Measurements from ENCODE around the gene CHTOP. TPM values are rescaled to one million over a fixed set of nuclear protein-coding genes. Genes with fewer than 3 reads are reported as not detected.
A peak's percentile ranks its signal among the peaks of the same experiment; 100 is the strongest.

CHTOP gene
- total and polyA plus RNA-seq, 2 of the 13 experiments (the other 11 are each of a cell fraction or from before 2014, with no cell fraction given) = 38.0 to 51.9 TPM

DNA sequence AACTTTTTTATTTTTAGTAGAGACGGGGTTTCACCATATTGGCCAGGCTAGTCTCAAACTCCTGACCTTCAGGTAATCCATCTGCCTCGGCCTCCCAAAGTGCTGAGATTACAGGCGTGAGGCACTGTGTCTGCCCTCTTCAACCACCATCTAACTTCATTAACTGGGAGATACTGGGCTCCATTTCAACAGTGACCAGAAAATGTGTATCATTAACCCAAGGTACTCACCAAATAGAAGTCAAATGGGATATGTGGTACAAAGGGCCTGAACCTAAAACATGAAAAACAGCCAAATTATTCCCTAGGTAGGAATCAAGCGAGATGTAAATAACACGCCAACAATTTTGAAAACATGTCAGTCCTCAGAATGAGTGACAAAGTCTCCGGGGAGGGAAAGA, 35.7 kb downstream of the CHTOP start:
- Histone ChIP-seq H4K20me1 (ENCODE audit: insufficient read depth, low read length) (no peaks in the 10 kb centered on the region), H3K4me1 (ENCODE audit: insufficient read depth, low read length) (peaks cover 29% of the 10 kb centered on the region), H3K4me3 (replicated peaks in 1 of 3; ENCODE audit: insufficient read depth in 1 of 3, low read depth in 2 of 3, low read length in 3 of 3) (peak overlapping the region; percentile 65 to 83 (median 83)), H3K27ac (ENCODE audit: extremely low read length, insufficient read depth, low read length) (no peak overlapping the region), H3K9ac (ENCODE audit: insufficient read depth, low read depth, low read length) (peak overlapping the region; percentile 96), H3K36me3 (replicated peaks in 1 of 2; ENCODE audit: control insufficient read depth in 1 of 2, insufficient read depth in 2 of 2, low read length in 2 of 2) (peaks cover 19 to 45% of the 10 kb centered on the region in 2 experiments), H2AFZ (ENCODE audit: low read length) (no peak overlapping the region), H3K4me2 (ENCODE audit: low read depth, low read length) (peak overlapping the region; percentile 81), H3K79me2 (ENCODE audit: insufficient read depth, low read length) (peaks cover 33% of the 10 kb centered on the region), H3K27me3 (ENCODE audit: control insufficient read depth in 1 of 2, insufficient read depth in 2 of 2, low read length in 2 of 2) (no peaks in the 10 kb centered on the region; a peak in 1 of 5 replicates), H3K9me3 (ENCODE audit: low read length) (no peaks in the 10 kb centered on the region)
- in situ Hi-C loops (cut with HindIII; ENCODE audit: extremely low pct_ligation_motif_present, low pct_unique_long_range_greater_than_20kb) (no loop called here), intact Hi-C loops (cut with micrococcal nuclease; ENCODE audit: unreplicated experiment) (loop anchor here (5.0 kb wide), 2 partner anchors 37 to 58 kb away; partner anchors contain the start of genes CHTOP and INTS3)
- 82% methylated on average over 6 of the region's 6 CpGs for WGBS (ENCODE audit: low lambda C conversion rate)
- DNase-seq (ENCODE audit: low spot score) (no peak), FAIRE-seq (no peak), ATAC-seq (no peak)
- CTCF ChIA-PET (ENCODE audit: low intra/inter-chr PET ratio, low total read pairs) = no interaction called here
- no peak for TF ChIP-seq ZNF20 (CRISPR knock-in tag; IDR thresholded peaks at IDR 0.05)
- TF ChIP-seq DR1 (CRISPR knock-in tag; IDR thresholded peaks at IDR 0.05) = no peak
- TF ChIP-seq KDM6A (CRISPR knock-in tag; IDR thresholded peaks at IDR 0.05; ENCODE audit: low read depth) = no peak
- TF ChIP-seq ZFP62 (CRISPR knock-in tag; IDR thresholded peaks at IDR 0.05) = no peak
- no peak for TF ChIP-seq KDM2A (CRISPR knock-in tag; IDR thresholded peaks at IDR 0.05; ENCODE audit: borderline replicate concordance, low read depth)
- TF ChIP-seq, protein P1, sequence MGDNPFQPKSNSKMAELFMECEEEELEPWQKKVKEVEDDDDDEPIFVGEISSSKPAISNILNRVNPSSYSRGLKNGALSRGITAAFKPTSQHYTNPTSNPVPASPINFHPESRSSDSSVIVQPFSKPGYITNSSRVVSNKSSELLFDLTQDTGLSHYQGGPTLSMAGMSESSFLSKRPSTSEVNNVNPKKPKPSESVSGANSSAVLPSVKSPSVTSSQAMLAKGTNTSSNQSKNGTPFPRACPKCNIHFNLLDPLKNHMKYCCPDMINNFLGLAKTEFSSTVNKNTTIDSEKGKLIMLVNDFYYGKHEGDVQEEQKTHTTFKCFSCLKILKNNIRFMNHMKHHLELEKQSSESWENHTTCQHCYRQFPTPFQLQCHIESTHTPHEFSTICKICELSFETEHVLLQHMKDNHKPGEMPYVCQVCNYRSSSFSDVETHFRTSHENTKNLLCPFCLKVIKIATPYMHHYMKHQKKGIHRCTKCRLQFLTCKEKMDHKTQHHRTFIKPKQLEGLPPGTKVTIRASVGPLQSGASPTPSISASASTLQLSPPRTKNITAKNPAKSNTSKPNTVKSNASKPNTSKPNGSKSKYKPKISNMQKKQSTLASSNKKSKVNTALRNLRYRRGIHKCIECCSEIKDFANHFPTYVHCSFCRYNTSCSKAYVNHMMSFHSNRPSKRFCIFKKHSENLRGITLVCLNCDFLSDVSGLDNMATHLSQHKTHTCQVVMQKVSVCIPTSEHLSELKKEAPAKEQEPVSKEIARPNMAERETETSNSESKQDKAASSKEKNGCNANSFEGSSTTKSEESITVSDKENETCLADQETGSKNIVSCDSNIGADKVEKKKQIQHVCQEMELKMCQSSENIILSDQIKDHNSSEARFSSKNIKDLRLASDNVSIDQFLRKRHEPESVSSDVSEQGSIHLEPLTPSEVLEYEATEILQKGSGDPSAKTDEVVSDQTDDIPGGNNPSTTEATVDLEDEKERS (CRISPR knock-in tag; IDR thresholded peaks at IDR 0.05) = no peak
- TF ChIP-seq ZNF577 (CRISPR knock-in tag; IDR thresholded peaks at IDR 0.05; ENCODE audit: borderline replicate concordance, low read depth) = no peak
- no peak for TF ChIP-seq TGIF2 (CRISPR knock-in tag; IDR thresholded peaks at IDR 0.05)
- TF ChIP-seq, protein P2, sequence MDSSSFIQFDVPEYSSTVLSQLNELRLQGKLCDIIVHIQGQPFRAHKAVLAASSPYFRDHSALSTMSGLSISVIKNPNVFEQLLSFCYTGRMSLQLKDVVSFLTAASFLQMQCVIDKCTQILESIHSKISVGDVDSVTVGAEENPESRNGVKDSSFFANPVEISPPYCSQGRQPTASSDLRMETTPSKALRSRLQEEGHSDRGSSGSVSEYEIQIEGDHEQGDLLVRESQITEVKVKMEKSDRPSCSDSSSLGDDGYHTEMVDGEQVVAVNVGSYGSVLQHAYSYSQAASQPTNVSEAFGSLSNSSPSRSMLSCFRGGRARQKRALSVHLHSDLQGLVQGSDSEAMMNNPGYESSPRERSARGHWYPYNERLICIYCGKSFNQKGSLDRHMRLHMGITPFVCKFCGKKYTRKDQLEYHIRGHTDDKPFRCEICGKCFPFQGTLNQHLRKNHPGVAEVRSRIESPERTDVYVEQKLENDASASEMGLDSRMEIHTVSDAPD (CRISPR knock-in tag; IDR thresholded peaks at IDR 0.05) = no peak
- no peak for TF ChIP-seq IKZF4 (CRISPR knock-in tag; IDR thresholded peaks at IDR 0.05; ENCODE audit: borderline replicate concordance, low read depth, not compliant biosample characterization)
- no peak for TF ChIP-seq ZNF691 (CRISPR knock-in tag; IDR thresholded peaks at IDR 0.05; ENCODE audit: borderline replicate concordance, low read depth)
- TF ChIP-seq, protein P3, sequence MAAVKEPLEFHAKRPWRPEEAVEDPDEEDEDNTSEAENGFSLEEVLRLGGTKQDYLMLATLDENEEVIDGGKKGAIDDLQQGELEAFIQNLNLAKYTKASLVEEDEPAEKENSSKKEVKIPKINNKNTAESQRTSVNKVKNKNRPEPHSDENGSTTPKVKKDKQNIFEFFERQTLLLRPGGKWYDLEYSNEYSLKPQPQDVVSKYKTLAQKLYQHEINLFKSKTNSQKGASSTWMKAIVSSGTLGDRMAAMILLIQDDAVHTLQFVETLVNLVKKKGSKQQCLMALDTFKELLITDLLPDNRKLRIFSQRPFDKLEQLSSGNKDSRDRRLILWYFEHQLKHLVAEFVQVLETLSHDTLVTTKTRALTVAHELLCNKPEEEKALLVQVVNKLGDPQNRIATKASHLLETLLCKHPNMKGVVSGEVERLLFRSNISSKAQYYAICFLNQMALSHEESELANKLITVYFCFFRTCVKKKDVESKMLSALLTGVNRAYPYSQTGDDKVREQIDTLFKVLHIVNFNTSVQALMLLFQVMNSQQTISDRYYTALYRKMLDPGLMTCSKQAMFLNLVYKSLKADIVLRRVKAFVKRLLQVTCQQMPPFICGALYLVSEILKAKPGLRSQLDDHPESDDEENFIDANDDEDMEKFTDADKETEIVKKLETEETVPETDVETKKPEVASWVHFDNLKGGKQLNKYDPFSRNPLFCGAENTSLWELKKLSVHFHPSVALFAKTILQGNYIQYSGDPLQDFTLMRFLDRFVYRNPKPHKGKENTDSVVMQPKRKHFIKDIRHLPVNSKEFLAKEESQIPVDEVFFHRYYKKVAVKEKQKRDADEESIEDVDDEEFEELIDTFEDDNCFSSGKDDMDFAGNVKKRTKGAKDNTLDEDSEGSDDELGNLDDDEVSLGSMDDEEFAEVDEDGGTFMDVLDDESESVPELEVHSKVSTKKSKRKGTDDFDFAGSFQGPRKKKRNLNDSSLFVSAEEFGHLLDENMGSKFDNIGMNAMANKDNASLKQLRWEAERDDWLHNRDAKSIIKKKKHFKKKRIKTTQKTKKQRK (IDR thresholded peaks at IDR 0.05; ENCODE audit: low read length) = no peak
- no peak for TF ChIP-seq NFKB2 (CRISPR knock-in tag; IDR thresholded peaks at IDR 0.05; ENCODE audit: borderline replicate concordance)
- TF ChIP-seq ZMYM3 (CRISPR knock-in tag; IDR thresholded peaks at IDR 0.05) = no peak
- POLR2A ChIA-PET = interaction anchor here (1.3 kb wide), 1 partner anchor 36 kb away, joined by 5 read pairs; the partner anchor contains the start of gene CHTOP
- no TSS peak for BruUV-seq (replicated peaks)

Measured in HepG2 (cell line).